Measurements from ENCODE around the gene A4GALT.

A4GALT gene

GRCh38 chr22:42700901-42701300, 19.8 kb downstream of the A4GALT start:
- DNase-seq: no peak

- no peak for DNase-seq
Observed at GRCh38 chr22:42700355-42700754, 20.3 kb downstream of the A4GALT start.

GRCh38 chr22:42699976-42700352, 20.7 kb downstream of the A4GALT start:
- no peak for DNase-seq

GRCh38 chr22:42699281-42699975, 21.2 kb downstream of the A4GALT start:
- DNase-seq: no peak

- no peak for DNase-seq
Observed at GRCh38 chr22:42697542-42698013, 23.1 kb downstream of the A4GALT start.

- DNase-seq: no peak
Observed at GRCh38 chr22:42696331-42696967, 24.2 kb downstream of the A4GALT start.

- DNase-seq: no peak
Observed at GRCh38 chr22:42695294-42695693, 25.4 kb downstream of the A4GALT start.

GRCh38 chr22:42693763-42694683, 26.6 kb downstream of the A4GALT start:
- DNase-seq: no peak

- no peak for DNase-seq
Observed at GRCh38 chr22:42693055-42693762, 27.5 kb downstream of the A4GALT start.

- DNase-seq: no peak
Observed at GRCh38 chr22:42692239-42693054, 28.2 kb downstream of the A4GALT start.

GRCh38 chr22:42691440-42691839, 29.2 kb downstream of the A4GALT start:
- DNase-seq: no peak

- no peak for DNase-seq
Observed at GRCh38 chr22:42688241-42689211, 32.1 kb downstream of the A4GALT start.

GRCh38 chr22:42686756-42687491, 33.7 kb downstream of the A4GALT start:
- no peak for DNase-seq

GRCh38 chr22:42685941-42686653, 34.6 kb downstream of the A4GALT start:
- DNase-seq: no peak

GRCh38 chr22:42684462-42685195, 36.0 kb downstream of the A4GALT start:
- no peak for DNase-seq

- DNase-seq: no peak
Observed at GRCh38 chr22:42683578-42684283, 36.9 kb downstream of the A4GALT start.

- DNase-seq: no peak
Observed at GRCh38 chr22:42682113-42682851, 38.4 kb downstream of the A4GALT start.

Data from stimulated activated CD4-positive, alpha-beta T cell treated with anti-CD3 and anti-CD28 coated beads, Interleukin-4, amount 100 ng/mL, for 24 hours (primary cell).